BLaER1 (cell line): ENCODE data around the gene TTC36.
"Not testable (repeated sequence)": the region's sequence is repeated elsewhere in the genome, so short reads cannot be mapped to it uniquely, and the experiment has no call there.

ENCODE experiments used
- H3K27ac ChIP-seq: shearing (Covaris generic); formaldehyde crosslinking; 2 replicates; pipeline ENCODE4 v1.8.1; 2022
- H3K27me3 ChIP-seq: shearing (Covaris generic); formaldehyde crosslinking; 2 replicates; pipeline ENCODE4 v1.8.1; 2022
- H3K36me3 ChIP-seq: shearing (Covaris generic); formaldehyde crosslinking; 2 replicates; pipeline ENCODE4 v1.8.1; 2022
- H3K4me1 ChIP-seq: shearing (Covaris generic); formaldehyde crosslinking; 2 replicates; pipeline ENCODE4 v1.8.1; 2022
- H3K4me2 ChIP-seq: shearing (Covaris generic); formaldehyde crosslinking; 2 replicates; pipeline ENCODE4 v1.8.1; 2022
- H3K4me3 ChIP-seq: shearing (Covaris generic); formaldehyde crosslinking; 2 replicates; pipeline ENCODE4 v1.8.1; 2022
- H3K9ac ChIP-seq: shearing (Covaris generic); formaldehyde crosslinking; 2 replicates; pipeline ENCODE4 v1.8.1; 2022
- H3K9me3 ChIP-seq: shearing (Covaris generic); formaldehyde crosslinking; 2 replicates; pipeline ENCODE4 v1.8.1; 2022
- H4K20me1 ChIP-seq: shearing (Covaris generic); formaldehyde crosslinking; 2 replicates; pipeline ENCODE4 v1.8.1; 2022
- Cebpa-rat ChIP-seq: shearing (Covaris generic); IDR thresholded peaks from 2 replicates; pipeline ENCODE4 v1.8.1; 2022

TTC36 gene

GRCh38 chr11:118574636-118575035 is 47.4 kb downstream of the TTC36 start:
- Histone ChIP-seq H3K4me2 (peak overlapping the region; percentile 78), H3K9me3 (no peaks in the 10 kb centered on the region), H3K36me3 (peaks cover 28% of the 10 kb centered on the region), H3K27ac (no peak overlapping the region), H3K4me1 (peaks cover 31% of the 10 kb centered on the region), H3K27me3 (no peaks in the 10 kb centered on the region), H3K9ac (no peak overlapping the region), H4K20me1 (peaks cover 70% of the 10 kb centered on the region), H3K4me3 (no peak overlapping the region)
- no peak for TF ChIP-seq Cebpa-rat

DNA sequence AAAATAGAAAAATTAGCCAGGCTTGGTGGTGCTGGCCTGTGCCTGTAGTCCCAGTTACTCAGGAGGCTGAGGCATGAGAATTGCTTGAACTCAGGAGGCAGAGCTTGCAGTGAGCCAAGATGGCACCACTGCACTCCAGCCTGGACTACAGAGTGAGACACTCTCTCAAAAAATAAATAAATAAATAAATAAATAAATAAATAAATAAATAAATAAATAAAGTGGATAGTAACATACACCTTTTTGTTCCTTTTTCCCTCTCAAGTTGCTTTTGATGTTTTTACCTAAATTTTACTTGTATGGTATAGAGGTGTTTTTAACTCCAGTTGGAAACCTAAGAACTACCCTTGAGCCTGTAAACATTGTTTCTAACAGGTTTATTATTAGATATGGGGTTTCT is 50.7 kb downstream of the TTC36 start:
- not testable (repeated sequence) for H3K27me3 ChIP-seq, H3K9me3 ChIP-seq, H3K4me2 ChIP-seq, H3K4me3 ChIP-seq, H3K9ac ChIP-seq, H3K27ac ChIP-seq
- peaks cover 100% of the 10 kb centered on the region for H4K20me1 ChIP-seq
- peaks cover 22% of the 10 kb centered on the region for H3K4me1 ChIP-seq
- H3K36me3 ChIP-seq, result peaks cover 58% of the 10 kb centered on the region
